ENCODE results near the gene HOXA10.

Gene HOXA10

GRCh38 chr7:27176524-27176845 is 2.4 kb upstream of the HOXA10 start:
- no peak for TF ChIP-seq PPARA (CRISPR knock-in tag; IDR thresholded peaks at IDR 0.05; ENCODE audit: borderline replicate concordance)
- TF ChIP-seq TCF4 (CRISPR knock-in tag; IDR thresholded peaks at IDR 0.05; ENCODE audit: borderline replicate concordance): no peak
- TF ChIP-seq BACH2 (CRISPR knock-in tag; IDR thresholded peaks at IDR 0.05; ENCODE audit: borderline replicate concordance): no peak
- no peak for TF ChIP-seq ARNTL (CRISPR knock-in tag; IDR thresholded peaks at IDR 0.05; ENCODE audit: borderline replicate concordance, low read depth)
- TF ChIP-seq TOX (CRISPR knock-in tag; IDR thresholded peaks at IDR 0.05; ENCODE audit: borderline replicate concordance): no peak
- TF ChIP-seq RARB (CRISPR knock-in tag; IDR thresholded peaks at IDR 0.05): no peak
- TF ChIP-seq ZFP30 (CRISPR knock-in tag; IDR thresholded peaks at IDR 0.05): no peak
- no peak for TF ChIP-seq ZC3H10 (CRISPR knock-in tag; IDR thresholded peaks at IDR 0.05)
- TF ChIP-seq ZNF565 (CRISPR knock-in tag; conservative IDR thresholded peaks at IDR 0.05; ENCODE audit: low read depth): no peak
- TF ChIP-seq ESRRG (CRISPR knock-in tag; IDR thresholded peaks at IDR 0.05): no peak
- TF ChIP-seq POU6F1 (CRISPR knock-in tag; IDR thresholded peaks at IDR 0.05; ENCODE audit: borderline replicate concordance, low read depth): no peak
- no peak for TF ChIP-seq CREB5 (CRISPR knock-in tag; IDR thresholded peaks at IDR 0.05; ENCODE audit: low read depth)
- no peak for TF ChIP-seq ZFP3 (CRISPR knock-in tag; IDR thresholded peaks at IDR 0.05)
- no peak for TF ChIP-seq CSDC2 (CRISPR knock-in tag; IDR thresholded peaks at IDR 0.05)
- no peak for TF ChIP-seq OSR1 (CRISPR knock-in tag; IDR thresholded peaks at IDR 0.05)
- TF ChIP-seq ZNF70 (CRISPR knock-in tag; IDR thresholded peaks at IDR 0.05): no peak
- no peak for ATAC-seq

GRCh38 chr7:27175626-27176523 is 1.8 kb upstream of the HOXA10 start:
- TF ChIP-seq ZFP30 (CRISPR knock-in tag; IDR thresholded peaks at IDR 0.05) (no peak), POU6F1 (CRISPR knock-in tag; IDR thresholded peaks at IDR 0.05; ENCODE audit: borderline replicate concordance, low read depth) (no peak), ESRRG (CRISPR knock-in tag; IDR thresholded peaks at IDR 0.05) (no peak), SNAI2 (CRISPR knock-in tag; IDR thresholded peaks at IDR 0.05) (no peak), ZNF70 (CRISPR knock-in tag; IDR thresholded peaks at IDR 0.05) (no peak), CSDC2 (CRISPR knock-in tag; IDR thresholded peaks at IDR 0.05) (no peak)
- peak; percentile 9; the same call in 1 of the 3 replicates for ATAC-seq

GRCh38 chr7:27174874-27175625 is 930 bp upstream of the HOXA10 start:
- ATAC-seq: no peak
- TF ChIP-seq OSR1 (CRISPR knock-in tag; IDR thresholded peaks at IDR 0.05): no peak

GRCh38 chr7:27173511-27173955 is 587 bp downstream of the HOXA10 start:
- ATAC-seq: no peak
- no peak for TF ChIP-seq TOX (CRISPR knock-in tag; IDR thresholded peaks at IDR 0.05; ENCODE audit: borderline replicate concordance)
- no peak for TF ChIP-seq ZNF70 (CRISPR knock-in tag; IDR thresholded peaks at IDR 0.05)
- TF ChIP-seq PATZ1 (CRISPR knock-in tag; IDR thresholded peaks at IDR 0.05; ENCODE audit: borderline replicate concordance): no peak
- TF ChIP-seq ZFP30 (CRISPR knock-in tag; IDR thresholded peaks at IDR 0.05): no peak
- TF ChIP-seq TCF4 (CRISPR knock-in tag; IDR thresholded peaks at IDR 0.05; ENCODE audit: borderline replicate concordance): no peak
- no peak for TF ChIP-seq OSR1 (CRISPR knock-in tag; IDR thresholded peaks at IDR 0.05)
- TF ChIP-seq CSDC2 (CRISPR knock-in tag; IDR thresholded peaks at IDR 0.05): no peak
- no peak for TF ChIP-seq TSHZ2 (CRISPR knock-in tag; IDR thresholded peaks at IDR 0.05)
- no peak for TF ChIP-seq RARB (CRISPR knock-in tag; IDR thresholded peaks at IDR 0.05)
- no peak for TF ChIP-seq ESRRG (CRISPR knock-in tag; IDR thresholded peaks at IDR 0.05)
- TF ChIP-seq BACH2 (CRISPR knock-in tag; IDR thresholded peaks at IDR 0.05; ENCODE audit: borderline replicate concordance): no peak
- no peak for TF ChIP-seq CREB5 (CRISPR knock-in tag; IDR thresholded peaks at IDR 0.05; ENCODE audit: low read depth)
- no peak for TF ChIP-seq POU6F1 (CRISPR knock-in tag; IDR thresholded peaks at IDR 0.05; ENCODE audit: borderline replicate concordance, low read depth)
- TF ChIP-seq ARNTL (CRISPR knock-in tag; IDR thresholded peaks at IDR 0.05; ENCODE audit: borderline replicate concordance, low read depth): no peak
